K562 (cell line): ENCODE data around the gene TENM3. TPM values are rescaled to one million over a fixed set of nuclear protein-coding genes. Genes with fewer than 3 reads are reported as not detected.

Experiments
- ATAC-seq: fragments of 200-7000 bp; cut with Tn5 transposase; 3 replicates; pipeline ENCODE4 v1.9.1; 2020; ENCODE audit warnings: moderate library complexity
- BruUV-seq: library from RNA; stranded (reverse); fragments of 400-500 nt; replicated peaks from 2 replicates; lab custom pipeline; 2021; lab: Mats Ljungman, UMichigan
- CTCF ChIA-PET: fragments of 300-600 bp; formaldehyde crosslinking; extraction: SDS; loops from one replicate; lab custom pipeline; 2021; ENCODE audit warnings: low intra/inter-chr PET ratio; lab: Yijun Ruan, JAX
- POLR2A ChIA-PET: fragments of 300-600, 350-650 bp; sonication (Branson Sonifier 250); formaldehyde crosslinking; extraction: SDS; loops from one replicate; lab custom pipeline; 2021; ENCODE audit warnings: antibody characterized with exemption, inconsistent platforms; lab: Yijun Ruan, JAX
- DNase-seq, 4 experiments: peaks; one replicate each; pipeline versions ENCODE4 v3.0.0 to v3.0.0-alpha.2; 2011 to 2018; ENCODE audit warnings: low spot score in 3 of 4, mixed read lengths in 3 of 4; ENCODE audit errors: extremely low read depth in 1 of 4
- FAIRE-seq: peaks from 2 replicates; lab custom pipeline; 2011; peaks lifted over from hg19 to GRCh38; lab: Jason Lieb, UNC
- H2AFZ ChIP-seq: 2 replicates; pipeline ENCODE4 v1.6.0; 2011; ENCODE audit warnings: low read depth, low read length, control low read depth, inconsistent platforms
- H3K27ac ChIP-seq: fragments of 200-600 bp; 3 replicates; pipeline ENCODE4 v1.8.0; 2011; ENCODE audit warnings: low read depth, mild to moderate bottlenecking, control low read depth, inconsistent platforms, low read length, moderate library complexity, mixed read lengths; ENCODE audit errors: extremely low read depth
- H3K27me3 ChIP-seq, 2 experiments: fragments of 300-600 bp in 1 of 2; 2 replicates in 1 of 2; 3 replicates in 1 of 2; pipeline versions ENCODE4 v1.6.0 to v1.8.0; 2011; ENCODE audit warnings: inconsistent platforms in 2 of 2, low read length in 2 of 2, mild to moderate bottlenecking in 1 of 2, mixed read lengths in 1 of 2, moderate library complexity in 1 of 2; ENCODE audit not compliant: control insufficient read depth in 2 of 2, insufficient read depth in 2 of 2
- H3K36me3 ChIP-seq: fragments of 300-600 bp; 3 replicates; pipeline ENCODE4 v1.8.0; 2011; ENCODE audit warnings: mild to moderate bottlenecking, low read length, inconsistent platforms; ENCODE audit not compliant: control insufficient read depth, insufficient read depth
- H3K4me1 ChIP-seq, 2 experiments: fragments of 200-600 bp in 1 of 2; replicated peaks in 1 of 2; 2 replicates in 1 of 2; 3 replicates in 1 of 2; pipeline versions ENCODE4 v1.5.1 to v1.8.0; 2011; ENCODE audit warnings: inconsistent platforms in 2 of 2, low read length in 2 of 2, mild to moderate bottlenecking in 1 of 2, mixed read lengths in 1 of 2, moderate library complexity in 1 of 2; ENCODE audit not compliant: control insufficient read depth in 2 of 2, insufficient read depth in 2 of 2
- H3K4me2 ChIP-seq: 2 replicates; pipeline ENCODE4 v1.6.1; 2011; ENCODE audit warnings: low read length, control low read depth, inconsistent platforms, mixed read lengths; ENCODE audit not compliant: insufficient read depth
- H3K4me3 ChIP-seq: fragments of 200-600 bp; sonication (generic), shearing (Covaris generic); 2 replicates; pipeline ENCODE4 v1.5.1; 2016; ENCODE audit warnings: control low read depth, inconsistent platforms
- H3K79me2 ChIP-seq: fragments of 200-600 bp; 3 replicates; pipeline ENCODE4 v1.8.0; 2011; ENCODE audit warnings: low read length, inconsistent platforms; ENCODE audit not compliant: control insufficient read depth, insufficient read depth
- H3K9ac ChIP-seq, 2 experiments: 2 replicates each; pipeline versions ENCODE4 v1.6.0 to v1.6.1; 2011; ENCODE audit warnings: low read depth in 2 of 2, low read length in 2 of 2, control low read depth in 1 of 2, inconsistent platforms in 1 of 2, mild to moderate bottlenecking in 1 of 2, mixed read lengths in 1 of 2; ENCODE audit not compliant: insufficient read depth in 1 of 2
- H3K9me1 ChIP-seq: one replicate; pipeline ENCODE4 v1.6.0; 2011; ENCODE audit warnings: inconsistent platforms, mild to moderate bottlenecking, low read length, moderate library complexity; ENCODE audit not compliant: control insufficient read depth, insufficient read depth
- H3K9me3 ChIP-seq: replicated peaks from 2 replicates; pipeline ENCODE4 v1.5.1; 2011; ENCODE audit warnings: low read depth, low read length, inconsistent platforms; ENCODE audit not compliant: control insufficient read depth, insufficient read depth
- H4K20me1 ChIP-seq: replicated peaks from 2 replicates; pipeline ENCODE4 v1.6.1; 2011; ENCODE audit warnings: low read length, inconsistent platforms, mixed read lengths; ENCODE audit not compliant: control insufficient read depth, insufficient read depth
- CHAMP1 ChIP-seq: fragments of 450-650 bp; IDR thresholded peaks from 2 replicates; pipeline ENCODE4 v1.6.1; 2016; ENCODE audit warnings: mild to moderate bottlenecking
- E2F4 ChIP-seq: sonication (generic); formaldehyde crosslinking; IDR thresholded peaks from 2 replicates; pipeline ENCODE4 v1.8.0; 2022; ENCODE audit warnings: mild to moderate bottlenecking, low read depth, missing genetic modification reagents
- EP400 ChIP-seq: fragments of 450-650 bp; IDR thresholded peaks from 2 replicates; pipeline ENCODE4 v1.6.1; 2017; ENCODE audit warnings: antibody characterized with exemption, mild to moderate bottlenecking, moderate library complexity
- KAT2B ChIP-seq: IDR thresholded peaks from one replicate; pipeline ENCODE4 v1.6.1; 2012; ENCODE audit warnings: low read depth, mild to moderate bottlenecking, control low read depth, inconsistent platforms, low read length, moderate library complexity
- MTA2 ChIP-seq: fragments of 450-650 bp; IDR thresholded peaks from 2 replicates; pipeline ENCODE4 v1.6.1; 2016; ENCODE audit warnings: low read depth
- NFXL1 ChIP-seq: fragments of 450-650 bp; formaldehyde crosslinking; IDR thresholded peaks from 2 replicates; pipeline ENCODE4 v1.4.0; 2021; ENCODE audit warnings: mild to moderate bottlenecking
- TBP ChIP-seq: optimal IDR thresholded peaks from 2 replicates; pipeline ENCODE3; 2011; ENCODE audit warnings: low read depth, low read length, improper control_type of control experiment
- TEAD4 ChIP-seq, 2 experiments: sonication (generic) in 1 of 2; formaldehyde crosslinking in 1 of 2; IDR thresholded peaks; 2 replicates each; pipeline versions ENCODE4 v1.6.1 to v1.8.0; 2012 to 2022; ENCODE audit warnings: borderline replicate concordance in 1 of 2, inconsistent platforms in 1 of 2, low read length in 1 of 2, mild to moderate bottlenecking in 1 of 2, missing genetic modification reagents in 1 of 2
- ZBTB5 ChIP-seq: fragments of 450-650 bp; IDR thresholded peaks from 2 replicates; pipeline ENCODE4 v1.6.1; 2017; ENCODE audit warnings: antibody characterized with exemption
- ZFP91 ChIP-seq: sonication (generic); formaldehyde crosslinking; IDR thresholded peaks from 2 replicates; pipeline ENCODE4 v1.8.0; 2022; ENCODE audit warnings: mild to moderate bottlenecking, missing genetic modification reagents
- WGBS: fragments of 100-300 bp; shearing (Covaris generic); methylation state at CpG from one replicate; pipeline ENCODE4 v1.1.6; 2016; ENCODE audit warnings: low coverage, mixed read lengths; ENCODE audit not compliant: insufficient coverage; ENCODE audit errors: missing lambda C conversion rate; 5-methylcytosine and 5-hydroxymethylcytosine counted together
- in situ Hi-C: fragments of 300-500 bp; cut with MboI; formaldehyde crosslinking; loops from 4 replicates; pipeline ENCODE4 v1.15.0; 2018; ENCODE audit warnings: inconsistent platforms, mixed read lengths
- intact Hi-C: fragments of 100-400 bp; cut with micrococcal nuclease; formaldehyde crosslinking; loops from 2 replicates; pipeline ENCODE4 v1.14.2; 2022
- polyA plus RNA-seq, 8 experiments: library from polyadenylated mRNA; depleted of rRNA in 4 of 8; stranded (reverse) in 5 of 8; unstranded in 3 of 8; fragments of >200 nt; fragmentation: Nextera tagmentation in 2 of 8; fragmentation: Illumina TruSeq in 1 of 8; extraction: Ambion mirVana in 2 of 8; extraction: Trizol in 1 of 8; gene quantifications; 2 replicates each; pipeline versions ENCODE4 v1.2.1 to v1.2.3, GENCODE V29; 2011 to 2014; ENCODE audit warnings: inconsistent platforms in 1 of 8, missing spikeins in 1 of 8
- total RNA-seq, 7 experiments: library from RNA; depleted of rRNA in 6 of 7; stranded (reverse); fragments of >200 nt in 6 of 7; fragmentation: Illumina TruSeq in 2 of 7; extraction: Trizol in 2 of 7; gene quantifications; 2 replicates each; pipeline versions ENCODE4 v1.2.1 to v1.2.3, GENCODE V29; 2011 to 2021; ENCODE audit warnings: low replicate concordance in 1 of 7
- TF ChIP-seq, protein P1 (sequence below): fragments of 250-450 bp; sonication (Bioruptor Pico); IDR thresholded peaks from 2 replicates; pipeline ENCODE4 v1.8.0; 2021; ENCODE audit warnings: mild to moderate bottlenecking, moderate library complexity
- TF ChIP-seq, protein P2 (sequence below): fragments of 450-650 bp; formaldehyde crosslinking; IDR thresholded peaks from 2 replicates; pipeline ENCODE4 v1.4.0; 2022; ENCODE audit warnings: mild to moderate bottlenecking, moderate library complexity

TENM3 gene
- total and polyA plus RNA-seq, 9 of the 15 experiments (the other 6 are each of a cell fraction or from before 2014, with no cell fraction given) = 0.01 to 0.02 TPM; not detected in 7

- no peak for DNase-seq
- Histone ChIP-seq H3K27me3 (no peaks in the 10 kb centered on the region), H4K20me1 (no peaks in the 10 kb centered on the region), H3K79me2 (no peaks in the 10 kb centered on the region), H2AFZ (no peak overlapping the region), H3K9me3 (no peaks in the 10 kb centered on the region), H3K36me3 (no peaks in the 10 kb centered on the region), H3K9ac (no peak overlapping the region), H3K4me3 (no peak overlapping the region), H3K27ac (no peak overlapping the region), H3K4me1 (no peaks in the 10 kb centered on the region), H3K9me1 (no peaks in the 10 kb centered on the region), H3K4me2 (no peak overlapping the region)
- WGBS = 17% methylated on average over 2 of the region's 2 CpGs
- ChIA-PET CTCF (no interaction called here), POLR2A (no interaction called here)
- no peak for TF ChIP-seq EP400
- TF ChIP-seq ZFP91 (CRISPR knock-in tag) = no peak
- no peak for TF ChIP-seq NFXL1 (CRISPR knock-in tag)
- no peak for TF ChIP-seq ZBTB5
- TF ChIP-seq, protein P1, sequence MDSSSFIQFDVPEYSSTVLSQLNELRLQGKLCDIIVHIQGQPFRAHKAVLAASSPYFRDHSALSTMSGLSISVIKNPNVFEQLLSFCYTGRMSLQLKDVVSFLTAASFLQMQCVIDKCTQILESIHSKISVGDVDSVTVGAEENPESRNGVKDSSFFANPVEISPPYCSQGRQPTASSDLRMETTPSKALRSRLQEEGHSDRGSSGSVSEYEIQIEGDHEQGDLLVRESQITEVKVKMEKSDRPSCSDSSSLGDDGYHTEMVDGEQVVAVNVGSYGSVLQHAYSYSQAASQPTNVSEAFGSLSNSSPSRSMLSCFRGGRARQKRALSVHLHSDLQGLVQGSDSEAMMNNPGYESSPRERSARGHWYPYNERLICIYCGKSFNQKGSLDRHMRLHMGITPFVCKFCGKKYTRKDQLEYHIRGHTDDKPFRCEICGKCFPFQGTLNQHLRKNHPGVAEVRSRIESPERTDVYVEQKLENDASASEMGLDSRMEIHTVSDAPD (CRISPR knock-in tag) = no peak
- no peak for TF ChIP-seq KAT2B
- TF ChIP-seq TEAD4 (IDR thresholded peaks at IDR 0.05; ENCODE audit: low read length) = no peak
- no peak for TF ChIP-seq TEAD4 (CRISPR knock-in tag; IDR thresholded peaks at IDR 0.05; ENCODE audit: borderline replicate concordance)
- TF ChIP-seq E2F4 = no peak
- TF ChIP-seq CHAMP1 = no peak
- TF ChIP-seq MTA2 = no peak
- no peak for TF ChIP-seq TBP
- TF ChIP-seq, protein P2, sequence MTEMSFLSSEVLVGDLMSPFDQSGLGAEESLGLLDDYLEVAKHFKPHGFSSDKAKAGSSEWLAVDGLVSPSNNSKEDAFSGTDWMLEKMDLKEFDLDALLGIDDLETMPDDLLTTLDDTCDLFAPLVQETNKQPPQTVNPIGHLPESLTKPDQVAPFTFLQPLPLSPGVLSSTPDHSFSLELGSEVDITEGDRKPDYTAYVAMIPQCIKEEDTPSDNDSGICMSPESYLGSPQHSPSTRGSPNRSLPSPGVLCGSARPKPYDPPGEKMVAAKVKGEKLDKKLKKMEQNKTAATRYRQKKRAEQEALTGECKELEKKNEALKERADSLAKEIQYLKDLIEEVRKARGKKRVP = no peak
- no peak for ATAC-seq
- intact Hi-C loops (no loop called here), in situ Hi-C loops (no loop called here)
- no TSS peak for BruUV-seq
- no peak for FAIRE-seq
Observed at GRCh38 chr4:182427554-182427953, 184.4 kb downstream of the TENM3 start.
